GM10847 (cell line): ENCODE results near the gene PRR20D.
"Not testable (repeated sequence)": the region's sequence is repeated elsewhere in the genome, so short reads cannot be mapped to it uniquely, and the experiment has no call there.

ENCODE experiments used
- POLR2A ChIP-seq: IDR thresholded peaks from 2 replicates; pipeline ENCODE4 v1.6.1; 2011; ENCODE audit not compliant: insufficient read length; ENCODE audit errors: extremely low read depth

PRR20D gene

DNA sequence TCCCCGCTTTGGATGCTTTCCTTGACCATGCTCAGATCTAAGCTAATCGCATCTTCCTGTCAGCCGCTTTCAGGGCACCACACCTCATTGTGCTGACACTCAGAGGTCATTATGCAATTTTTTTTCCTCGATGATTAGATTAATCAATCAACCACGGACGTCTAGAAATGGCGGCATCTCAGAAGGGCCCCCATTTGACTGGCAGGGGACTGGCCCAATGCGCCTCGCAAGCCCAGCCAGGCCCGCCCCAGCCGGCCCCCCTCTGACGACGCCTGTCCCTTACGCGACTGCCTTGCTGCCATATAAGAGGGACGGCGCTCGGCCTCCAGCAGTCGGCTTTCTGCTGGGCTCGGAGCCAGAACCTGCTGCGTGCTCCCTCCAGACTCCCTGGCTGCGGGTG, at the start of gene PRR20D:
Gene PRR20D, plus strand, starts transcription at position 301 of the 400 bp plus-strand sequence. CDS start 387 bp downstream, outside the sequence.
- TF ChIP-seq POLR2A = not testable (repeated sequence)

DNA sequence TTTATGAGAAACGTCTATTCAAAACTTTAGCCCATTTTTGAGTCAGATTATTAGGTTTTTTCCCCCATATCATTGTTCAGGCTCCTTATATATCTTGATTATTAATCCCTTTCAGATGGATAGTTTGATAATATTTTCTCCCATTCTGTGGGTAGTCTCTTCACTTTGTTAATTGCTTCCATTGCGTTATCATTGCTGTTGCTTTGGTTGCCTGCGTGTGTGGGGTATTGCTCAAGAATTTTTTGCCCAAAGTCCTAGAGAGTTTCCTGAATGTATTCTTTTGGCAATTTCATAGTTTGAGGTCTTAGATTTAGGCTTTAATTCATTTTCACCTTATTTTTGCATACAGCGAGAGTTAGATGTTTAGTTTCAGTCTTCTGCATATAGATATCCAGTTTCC, 45.5 kb upstream of the PRR20D start:
- TF ChIP-seq POLR2A = no peak

DNA sequence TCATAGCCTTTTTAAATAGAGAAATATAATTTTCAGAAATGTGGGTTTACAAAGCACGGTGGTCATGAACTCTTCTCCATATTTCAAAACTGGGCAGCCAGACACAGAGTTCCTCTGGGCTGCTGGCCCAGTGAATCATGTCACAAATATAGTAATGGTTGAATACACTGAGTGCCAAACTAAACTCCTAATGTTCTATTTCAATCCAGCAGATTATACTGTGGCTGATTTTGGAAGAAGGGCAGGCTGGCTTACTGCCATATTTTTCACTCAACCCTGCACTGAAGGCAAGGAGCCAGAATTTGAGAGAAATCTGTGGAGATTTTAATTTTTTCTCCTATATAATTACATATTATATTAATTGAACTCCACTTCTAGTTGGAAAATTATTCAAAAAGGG, 36.8 kb upstream of the PRR20D start:
- TF ChIP-seq POLR2A = no peak

DNA sequence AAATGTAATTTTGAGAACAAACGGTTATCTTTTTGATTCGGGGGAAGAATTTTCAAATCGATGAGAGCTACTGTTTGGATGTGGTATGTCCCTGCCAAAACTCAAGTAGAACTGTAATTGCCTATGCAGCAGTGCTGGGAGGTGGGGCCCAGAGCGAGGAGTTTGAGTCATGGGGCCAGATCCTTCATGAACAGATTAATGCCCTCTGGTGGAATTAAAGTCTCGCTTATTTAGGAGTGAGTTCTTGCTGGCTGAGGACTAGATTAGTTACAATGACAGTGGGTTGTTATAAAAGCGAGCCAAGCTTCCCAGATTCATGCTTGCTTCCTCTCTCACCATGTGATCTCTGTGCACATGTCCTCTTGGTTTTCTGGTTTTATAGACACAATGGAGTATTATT, 31.5 kb upstream of the PRR20D start:
- TF ChIP-seq POLR2A = no peak

DNA sequence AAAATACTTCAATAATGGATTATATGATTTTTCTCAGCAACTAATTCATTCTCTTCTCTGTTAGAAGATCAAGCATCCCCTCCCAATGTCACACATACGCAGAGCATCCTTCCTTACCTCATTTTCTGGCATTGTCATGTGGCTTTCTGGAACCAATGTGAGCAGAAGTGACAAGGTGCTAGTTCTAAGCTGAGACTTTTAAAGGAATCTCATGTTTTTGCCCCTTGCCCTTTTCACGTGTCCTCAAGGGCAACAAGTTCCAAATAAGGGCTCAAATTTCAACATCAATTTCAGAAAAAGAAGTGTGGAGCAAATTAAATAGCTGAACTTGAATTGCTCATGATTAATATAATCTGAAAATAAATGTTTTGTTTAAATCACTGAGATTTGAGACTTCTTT, 24.3 kb upstream of the PRR20D start:
- no peak for TF ChIP-seq POLR2A

DNA sequence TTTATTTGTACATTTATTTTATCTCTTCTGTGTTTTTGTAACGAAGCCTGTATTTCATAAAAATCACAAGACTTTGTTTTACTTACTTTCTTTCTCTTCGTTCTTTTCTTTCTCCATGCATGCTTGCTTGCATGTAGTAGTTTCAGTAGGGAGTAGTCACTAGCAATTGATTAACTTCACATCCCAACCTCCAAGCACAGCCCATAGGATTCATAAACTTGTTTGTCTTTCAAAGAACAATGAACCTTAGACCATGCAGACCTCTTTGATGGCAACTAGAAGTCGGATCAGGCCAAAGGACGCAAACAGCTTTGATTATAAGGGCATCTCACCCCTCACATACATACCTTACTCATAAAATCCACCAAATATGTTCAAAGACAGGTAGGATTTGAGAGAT, 22.8 kb upstream of the PRR20D start:
- TF ChIP-seq POLR2A = no peak

DNA sequence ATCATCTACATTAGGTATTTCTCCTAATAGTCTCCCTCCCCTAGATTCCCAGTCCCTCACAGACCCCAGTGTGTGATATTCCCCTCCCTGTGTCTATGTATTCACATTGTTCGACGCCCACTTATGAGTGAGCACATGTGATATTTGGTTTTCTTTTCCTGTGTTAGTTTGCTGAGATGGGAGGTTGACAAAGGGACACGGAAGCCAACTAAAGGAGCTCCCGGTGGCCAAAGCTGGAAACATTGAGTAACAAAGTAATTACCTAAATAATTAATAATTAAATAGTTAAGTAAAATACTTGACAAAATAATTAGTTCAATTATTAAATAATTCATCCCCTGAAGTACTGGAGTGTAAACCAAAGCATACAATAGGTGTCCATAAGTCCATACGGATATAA, 21.4 kb upstream of the PRR20D start:
- no peak for TF ChIP-seq POLR2A

DNA sequence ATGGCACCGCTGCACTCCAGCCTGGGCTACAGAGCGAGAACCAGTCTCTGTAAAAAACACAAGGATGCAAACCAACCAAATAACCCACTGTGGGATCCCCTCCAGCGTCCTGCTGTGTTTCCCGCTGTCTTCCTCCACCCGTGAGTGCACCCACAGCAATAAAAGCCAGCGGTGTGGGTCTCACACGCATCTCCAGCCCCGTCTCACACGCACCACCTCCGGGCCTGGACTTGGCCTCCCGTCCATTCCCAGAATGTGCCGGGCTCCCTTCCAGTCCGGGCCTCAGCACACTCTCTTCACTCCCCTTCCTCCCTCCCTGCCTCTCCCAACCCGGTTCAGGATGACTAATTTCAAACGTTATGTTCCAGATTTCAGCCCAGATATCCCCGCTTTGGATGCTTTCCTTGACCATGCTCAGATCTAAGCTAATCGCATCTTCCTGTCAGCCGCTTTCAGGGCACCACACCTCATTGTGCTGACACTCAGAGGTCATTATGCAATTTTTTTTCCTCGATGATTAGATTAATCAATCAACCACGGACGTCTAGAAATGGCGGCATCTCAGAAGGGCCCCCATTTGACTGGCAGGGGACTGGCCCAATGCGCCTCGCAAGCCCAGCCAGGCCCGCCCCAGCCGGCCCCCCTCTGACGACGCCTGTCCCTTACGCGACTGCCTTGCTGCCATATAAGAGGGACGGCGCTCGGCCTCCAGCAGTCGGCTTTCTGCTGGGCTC, 20.0 kb upstream of the PRR20D start, which contains the start of gene PRR20A:
Gene PRR20A, plus strand, starts transcription at position 684 of the 734 bp plus-strand sequence. CDS start 387 bp downstream, outside the sequence.
- not testable (repeated sequence) for TF ChIP-seq POLR2A

DNA sequence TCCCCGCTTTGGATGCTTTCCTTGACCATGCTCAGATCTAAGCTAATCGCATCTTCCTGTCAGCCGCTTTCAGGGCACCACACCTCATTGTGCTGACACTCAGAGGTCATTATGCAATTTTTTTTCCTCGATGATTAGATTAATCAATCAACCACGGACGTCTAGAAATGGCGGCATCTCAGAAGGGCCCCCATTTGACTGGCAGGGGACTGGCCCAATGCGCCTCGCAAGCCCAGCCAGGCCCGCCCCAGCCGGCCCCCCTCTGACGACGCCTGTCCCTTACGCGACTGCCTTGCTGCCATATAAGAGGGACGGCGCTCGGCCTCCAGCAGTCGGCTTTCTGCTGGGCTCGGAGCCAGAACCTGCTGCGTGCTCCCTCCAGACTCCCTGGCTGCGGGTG, 13.2 kb upstream of the PRR20D start, which contains the start of gene PRR20B:
Gene PRR20B, plus strand, starts transcription at position 301 of the 400 bp plus-strand sequence. CDS start 387 bp downstream, outside the sequence.
- not testable (repeated sequence) for TF ChIP-seq POLR2A

DNA sequence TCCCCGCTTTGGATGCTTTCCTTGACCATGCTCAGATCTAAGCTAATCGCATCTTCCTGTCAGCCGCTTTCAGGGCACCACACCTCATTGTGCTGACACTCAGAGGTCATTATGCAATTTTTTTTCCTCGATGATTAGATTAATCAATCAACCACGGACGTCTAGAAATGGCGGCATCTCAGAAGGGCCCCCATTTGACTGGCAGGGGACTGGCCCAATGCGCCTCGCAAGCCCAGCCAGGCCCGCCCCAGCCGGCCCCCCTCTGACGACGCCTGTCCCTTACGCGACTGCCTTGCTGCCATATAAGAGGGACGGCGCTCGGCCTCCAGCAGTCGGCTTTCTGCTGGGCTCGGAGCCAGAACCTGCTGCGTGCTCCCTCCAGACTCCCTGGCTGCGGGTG, 6.7 kb upstream of the PRR20D start, which contains the start of gene PRR20C:
Gene PRR20C, plus strand, starts transcription at position 301 of the 400 bp plus-strand sequence. CDS start 387 bp downstream, outside the sequence.
- TF ChIP-seq POLR2A = not testable (repeated sequence)

DNA sequence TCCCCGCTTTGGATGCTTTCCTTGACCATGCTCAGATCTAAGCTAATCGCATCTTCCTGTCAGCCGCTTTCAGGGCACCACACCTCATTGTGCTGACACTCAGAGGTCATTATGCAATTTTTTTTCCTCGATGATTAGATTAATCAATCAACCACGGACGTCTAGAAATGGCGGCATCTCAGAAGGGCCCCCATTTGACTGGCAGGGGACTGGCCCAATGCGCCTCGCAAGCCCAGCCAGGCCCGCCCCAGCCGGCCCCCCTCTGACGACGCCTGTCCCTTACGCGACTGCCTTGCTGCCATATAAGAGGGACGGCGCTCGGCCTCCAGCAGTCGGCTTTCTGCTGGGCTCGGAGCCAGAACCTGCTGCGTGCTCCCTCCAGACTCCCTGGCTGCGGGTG, 6.5 kb downstream of the PRR20D start, which contains the start of gene PRR20E:
Gene PRR20E, plus strand, starts transcription at position 301 of the 400 bp plus-strand sequence. CDS start 387 bp downstream, outside the sequence.
- not testable (repeated sequence) for TF ChIP-seq POLR2A

DNA sequence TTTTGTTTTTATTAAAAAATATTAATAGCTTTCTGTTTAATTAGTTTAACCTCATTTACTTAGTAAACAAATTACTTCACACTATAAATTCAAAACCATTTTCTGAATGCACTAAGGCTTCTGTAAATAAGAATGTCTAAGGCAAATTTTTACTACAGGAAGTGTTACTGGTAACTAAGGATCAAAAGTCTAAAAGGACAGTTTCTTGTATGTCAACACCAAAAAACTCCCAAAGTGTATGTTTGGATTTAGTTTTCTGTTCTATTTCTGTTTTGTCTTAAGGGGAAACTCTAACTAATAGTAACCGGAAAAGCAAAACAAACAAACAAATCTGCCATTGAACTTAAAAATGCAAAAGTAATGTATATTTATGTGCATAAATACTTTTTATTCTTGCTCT, 31.2 kb downstream of the PRR20D start:
- no peak for TF ChIP-seq POLR2A

DNA sequence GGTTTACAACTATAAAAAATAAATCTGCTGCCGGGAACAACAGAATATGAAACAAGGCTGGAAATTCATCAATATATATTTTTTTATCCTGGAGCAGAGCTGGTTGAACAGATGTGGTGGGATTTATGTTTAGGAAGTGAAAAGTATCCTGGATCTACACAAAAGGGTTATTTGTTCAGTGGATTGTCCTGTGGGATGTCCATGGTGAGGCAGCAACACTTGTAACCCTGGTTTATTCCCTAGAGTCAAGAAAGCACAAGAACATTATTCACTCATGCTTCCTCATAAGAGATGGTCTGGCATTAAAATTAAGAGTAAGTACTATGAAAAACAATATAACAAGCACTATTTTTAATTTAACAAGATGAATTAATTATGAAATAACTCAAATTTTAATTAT, 52.6 kb downstream of the PRR20D start:
- TF ChIP-seq POLR2A = no peak
